Tibial nerve (tissue), 4 donors: ENCODE measurements around the gene SPTB. TPM values are rescaled to one million over a fixed set of nuclear protein-coding genes. Genes with fewer than 3 reads are reported as not detected.

Experiments used
- DNase-seq, 2 donors: peaks; one replicate each; pipeline ENCODE4 v3.0.0-alpha.2; 2019; ENCODE audit warnings: low spot score in 2 of 2
- H3K27ac ChIP-seq, 4 donors: fragments of 200-600 bp; sonication (generic) in 3 of 4; one replicate each; pipeline ENCODE4 v1.5.1; 2017 to 2019; ENCODE audit warnings: mild to moderate bottlenecking in 1 of 4
- H3K27me3 ChIP-seq, 2 donors: fragments of 200-600 bp; sonication (generic) in 1 of 2; one replicate each; pipeline versions ENCODE4 v1.5.1 to v1.6.0; 2017 to 2019
- H3K36me3 ChIP-seq, 3 donors: fragments of 200-600 bp; sonication (generic); one replicate each; pipeline ENCODE4 v1.5.1; 2018 to 2019
- H3K4me1 ChIP-seq, 4 donors: fragments of 200-600 bp; sonication (generic) in 3 of 4; one replicate each; pipeline ENCODE4 v1.5.1; 2017 to 2019
- H3K4me3 ChIP-seq, 4 donors: fragments of 200-600 bp; sonication (generic) in 3 of 4; one replicate each; pipeline ENCODE4 v1.5.1; 2017 to 2019; ENCODE audit warnings: mild to moderate bottlenecking in 1 of 4, moderate library complexity in 1 of 4
- H3K9me3 ChIP-seq, 4 donors: fragments of 200-600 bp; sonication (generic) in 3 of 4; one replicate each; pipeline ENCODE4 v1.5.1; 2017 to 2019
- EP300 ChIP-seq, 2 donors: sonication (generic); formaldehyde crosslinking; IDR thresholded peaks; one replicate each; pipeline ENCODE4 v1.6.1; 2017; ENCODE audit warnings: antibody characterized with exemption in 2 of 2, mild to moderate bottlenecking in 1 of 2
- POLR2A ChIP-seq, 2 donors: fragments of 450-650 bp; IDR thresholded peaks; one replicate each; pipeline ENCODE4 v1.6.1; 2017; ENCODE audit warnings: antibody characterized with exemption in 2 of 2, mild to moderate bottlenecking in 2 of 2, moderate library complexity in 2 of 2
- WGBS, 2 donors: methylation state at CpG; one replicate each; pipeline ENCODE4 v1.1.5; 2018; 5-methylcytosine and 5-hydroxymethylcytosine counted together
- total RNA-seq, 4 donors: library from RNA; depleted of rRNA; stranded (reverse); fragments of >200 nt; gene quantifications; one replicate each; pipeline ENCODE4 v1.1.0, GENCODE V29; 2016
- TF ChIP-seq, protein P1 (sequence below), 5 experiments: fragments of 200-600 bp in 3 of 5; fragments of 450-650 bp in 2 of 5; sonication (generic) in 3 of 5; IDR thresholded peaks; one replicate each; pipeline ENCODE4 v1.5.1; 2016 to 2019; ENCODE audit warnings: antibody characterized with exemption in 5 of 5, mild to moderate bottlenecking in 3 of 5, moderate library complexity in 2 of 5

The SPTB gene
- total RNA-seq, 4 donors from 2014 or later: 4.5 to 12.6 (median 9.2) TPM

- H3K4me1 ChIP-seq: no peaks in the 10 kb centered on the region
- no peaks in the 10 kb centered on the region for H3K36me3 ChIP-seq
- WGBS, 2 donors: 24 to 34% methylated on average over 6 of the region's 6 CpGs
- no peak overlapping the region for H3K27ac ChIP-seq
- no peak for TF ChIP-seq EP300 (IDR thresholded peaks at IDR 0.05)
- TF ChIP-seq, protein P1, sequence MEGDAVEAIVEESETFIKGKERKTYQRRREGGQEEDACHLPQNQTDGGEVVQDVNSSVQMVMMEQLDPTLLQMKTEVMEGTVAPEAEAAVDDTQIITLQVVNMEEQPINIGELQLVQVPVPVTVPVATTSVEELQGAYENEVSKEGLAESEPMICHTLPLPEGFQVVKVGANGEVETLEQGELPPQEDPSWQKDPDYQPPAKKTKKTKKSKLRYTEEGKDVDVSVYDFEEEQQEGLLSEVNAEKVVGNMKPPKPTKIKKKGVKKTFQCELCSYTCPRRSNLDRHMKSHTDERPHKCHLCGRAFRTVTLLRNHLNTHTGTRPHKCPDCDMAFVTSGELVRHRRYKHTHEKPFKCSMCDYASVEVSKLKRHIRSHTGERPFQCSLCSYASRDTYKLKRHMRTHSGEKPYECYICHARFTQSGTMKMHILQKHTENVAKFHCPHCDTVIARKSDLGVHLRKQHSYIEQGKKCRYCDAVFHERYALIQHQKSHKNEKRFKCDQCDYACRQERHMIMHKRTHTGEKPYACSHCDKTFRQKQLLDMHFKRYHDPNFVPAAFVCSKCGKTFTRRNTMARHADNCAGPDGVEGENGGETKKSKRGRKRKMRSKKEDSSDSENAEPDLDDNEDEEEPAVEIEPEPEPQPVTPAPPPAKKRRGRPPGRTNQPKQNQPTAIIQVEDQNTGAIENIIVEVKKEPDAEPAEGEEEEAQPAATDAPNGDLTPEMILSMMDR (IDR thresholded peaks at IDR 0.05): peak in 1 of 5 experiments; percentile 18
- peak in 1 of 2 donors; percentile 11 for DNase-seq
- H3K4me3 ChIP-seq: no peak overlapping the region
- H3K27me3 ChIP-seq: peaks cover 0 to 11% of the 10 kb centered on the region in 2 donors
- no peaks in the 10 kb centered on the region for H3K9me3 ChIP-seq
These were observed 38.5 kb downstream of the SPTB start for GRCh38 chr14:64841121-64841651.

DNA sequence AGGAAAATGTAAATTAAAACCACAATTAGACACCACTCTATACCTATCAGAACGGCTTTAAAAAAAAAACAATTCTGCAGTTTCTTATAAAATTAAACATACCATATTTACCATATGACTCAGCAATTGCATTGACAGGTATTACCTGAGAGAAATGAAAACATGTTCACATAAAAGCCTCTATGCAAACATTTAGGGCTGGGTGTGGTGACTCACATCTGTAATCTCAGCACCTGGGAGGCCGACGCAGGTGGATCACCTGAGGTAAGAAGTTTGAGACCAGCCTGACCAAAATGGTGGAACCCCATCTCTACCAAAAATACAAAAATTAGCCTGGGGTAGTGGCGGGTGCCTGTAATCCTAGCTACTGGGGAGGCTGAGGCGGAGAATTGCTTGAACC, 41.1 kb downstream of the SPTB start:
- Histone ChIP-seq H3K27ac (no peak overlapping the region), H3K4me1 (no peaks in the 10 kb centered on the region), H3K4me3 (no peak overlapping the region), H3K9me3 (no peaks in the 10 kb centered on the region), H3K27me3 (peaks cover 0 to 7% of the 10 kb centered on the region in 2 donors), H3K36me3 (no peaks in the 10 kb centered on the region)
- DNase-seq: no peak
- 92 to 96% methylated on average over 5 of the region's 5 CpGs for WGBS, 2 donors
- TF ChIP-seq EP300 (IDR thresholded peaks at IDR 0.05) (no peak), POLR2A (IDR thresholded peaks at IDR 0.05) (no peak)
- TF ChIP-seq, protein P1 (IDR thresholded peaks at IDR 0.05): no peak

DNA sequence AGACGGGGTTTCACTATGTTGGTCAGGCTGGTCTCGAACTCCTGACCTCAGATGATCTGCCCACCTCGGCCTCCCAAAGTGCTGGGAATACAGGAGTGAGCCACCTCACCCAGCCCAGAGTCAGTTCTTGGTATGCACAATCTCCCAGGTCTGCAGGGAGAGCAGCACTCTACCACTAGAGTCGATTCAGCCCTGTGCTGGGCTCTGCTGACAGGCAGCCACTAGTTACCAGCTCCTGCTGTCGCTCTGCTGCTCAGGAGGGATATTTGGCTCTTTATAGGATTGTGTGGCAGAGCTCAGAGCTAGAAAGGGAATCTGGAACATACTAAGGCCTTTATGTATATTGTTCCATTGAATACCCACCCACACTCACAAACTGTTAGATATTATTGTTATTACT, 44.3 kb downstream of the SPTB start:
- WGBS, 2 donors: 82 to 90% methylated on average over 5 of the region's 5 CpGs
- no peak overlapping the region for H3K27ac ChIP-seq
- no peaks in the 10 kb centered on the region for H3K36me3 ChIP-seq
- TF ChIP-seq POLR2A (IDR thresholded peaks at IDR 0.05) (no peak), EP300 (IDR thresholded peaks at IDR 0.05) (no peak)
- TF ChIP-seq, protein P1 (IDR thresholded peaks at IDR 0.05): no peak
- no peak overlapping the region for H3K4me3 ChIP-seq
- H3K27me3 ChIP-seq: no peaks in the 10 kb centered on the region
- H3K4me1 ChIP-seq: no peaks in the 10 kb centered on the region
- no peak for DNase-seq
- H3K9me3 ChIP-seq: no peaks in the 10 kb centered on the region

- Histone ChIP-seq H3K4me3 (no peak overlapping the region), H3K36me3 (no peaks in the 10 kb centered on the region), H3K27ac (no peak overlapping the region), H3K9me3 (no peaks in the 10 kb centered on the region), H3K4me1 (no peaks in the 10 kb centered on the region), H3K27me3 (no peaks in the 10 kb centered on the region)
- no peak for DNase-seq
- WGBS, 2 donors: 65 to 68% methylated on average over 3 of the region's 3 CpGs
- no peak for TF ChIP-seq EP300 (IDR thresholded peaks at IDR 0.05)
- TF ChIP-seq, protein P1 (IDR thresholded peaks at IDR 0.05): no peak
- TF ChIP-seq POLR2A (IDR thresholded peaks at IDR 0.05): no peak
These were observed 44.7 kb downstream of the SPTB start for GRCh38 chr14:64834965-64835364.

DNA sequence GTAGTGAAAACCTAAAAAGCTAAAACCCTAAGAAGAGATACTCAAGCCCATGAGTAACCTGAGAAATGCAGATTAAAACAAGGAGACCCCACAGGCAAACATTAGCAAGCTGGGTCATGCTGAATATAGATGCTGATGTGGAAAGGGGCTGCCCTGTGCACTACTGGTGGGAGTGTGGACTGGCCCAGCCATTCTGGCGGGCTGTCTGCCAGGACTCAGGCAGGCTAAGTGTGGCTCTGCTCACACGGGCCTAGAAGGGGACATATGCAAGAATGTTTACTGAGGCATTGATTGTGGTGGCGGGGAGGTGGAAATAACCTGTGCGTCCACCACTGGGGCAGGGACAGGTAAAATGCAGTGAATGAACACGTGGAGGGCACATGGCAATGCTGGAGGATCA, 48.3 kb downstream of the SPTB start:
- 76 to 79% methylated on average over 5 of the region's 5 CpGs for WGBS, 2 donors
- Histone ChIP-seq H3K4me1 (no peaks in the 10 kb centered on the region), H3K27ac (no peak overlapping the region), H3K4me3 (no peak overlapping the region), H3K36me3 (no peaks in the 10 kb centered on the region), H3K9me3 (no peaks in the 10 kb centered on the region), H3K27me3 (no peaks in the 10 kb centered on the region)
- TF ChIP-seq, protein P1 (IDR thresholded peaks at IDR 0.05): no peak
- TF ChIP-seq POLR2A (IDR thresholded peaks at IDR 0.05) (no peak), EP300 (IDR thresholded peaks at IDR 0.05) (no peak)
- no peak for DNase-seq
